Stimulated activated CD8-positive, alpha-beta memory T cell treated with anti-CD3 and anti-CD28 coated beads, Interleukin-15, amount 100 ng/mL, for 24 hours (primary cell): ENCODE results near the gene PALLD.

Experiments used
- DNase-seq: peaks from one replicate; pipeline ENCODE4 v3.0.0-alpha.2; 2020; ENCODE audit warnings: low read depth

The PALLD gene

GRCh38 chr4:168878623-168879022 lies 381.8 kb downstream of the PALLD start:
- no peak for DNase-seq

DNA sequence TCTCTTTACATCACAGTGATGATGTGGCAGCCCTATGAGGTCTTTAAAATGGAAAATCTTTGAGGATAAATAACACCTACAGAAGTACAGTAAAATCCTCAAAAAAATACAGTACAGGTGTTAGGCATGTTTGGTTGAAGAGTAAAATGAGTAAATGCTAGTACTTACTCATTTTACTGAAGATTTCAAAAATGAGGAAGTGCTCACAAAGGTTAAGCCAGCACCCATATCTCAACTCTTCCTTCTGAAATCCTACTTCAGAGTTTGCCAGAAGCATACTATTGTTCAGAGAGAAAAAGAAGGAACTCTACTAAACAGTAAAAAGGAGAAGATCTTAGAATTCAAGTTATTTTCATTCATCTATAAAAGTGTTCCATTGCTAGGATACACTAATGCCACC lies 382.3 kb downstream of the PALLD start:
- DNase-seq, result no peak

DNA sequence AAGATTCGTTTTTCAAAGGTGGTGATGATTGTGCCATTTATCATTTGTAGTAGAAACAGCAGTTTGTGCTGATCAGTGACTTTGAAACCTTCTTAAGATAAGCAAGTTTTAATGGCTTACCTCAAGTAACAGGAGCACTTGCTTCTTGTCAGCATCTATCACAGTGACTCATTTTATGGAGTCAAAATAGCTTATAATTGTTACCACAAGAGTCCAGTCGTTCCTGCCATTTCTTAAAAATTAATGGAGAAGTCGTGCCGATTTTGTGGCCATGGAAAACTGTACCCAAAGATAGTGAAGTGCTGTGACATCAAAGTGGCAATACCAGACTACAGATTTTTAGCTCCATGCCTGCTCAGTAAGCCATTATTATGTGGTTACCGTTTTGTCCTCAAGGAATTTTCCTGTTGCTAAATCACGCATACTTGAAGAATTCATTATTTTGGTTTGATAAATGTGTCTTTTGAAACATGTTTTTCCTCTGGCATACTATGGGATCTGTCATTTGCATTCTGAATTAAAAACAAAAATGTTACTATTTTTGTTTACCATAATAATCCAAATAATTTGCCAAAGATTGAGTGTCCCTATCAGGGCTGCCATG lies 383.3 kb downstream of the PALLD start:
- DNase-seq, result no peak

DNA sequence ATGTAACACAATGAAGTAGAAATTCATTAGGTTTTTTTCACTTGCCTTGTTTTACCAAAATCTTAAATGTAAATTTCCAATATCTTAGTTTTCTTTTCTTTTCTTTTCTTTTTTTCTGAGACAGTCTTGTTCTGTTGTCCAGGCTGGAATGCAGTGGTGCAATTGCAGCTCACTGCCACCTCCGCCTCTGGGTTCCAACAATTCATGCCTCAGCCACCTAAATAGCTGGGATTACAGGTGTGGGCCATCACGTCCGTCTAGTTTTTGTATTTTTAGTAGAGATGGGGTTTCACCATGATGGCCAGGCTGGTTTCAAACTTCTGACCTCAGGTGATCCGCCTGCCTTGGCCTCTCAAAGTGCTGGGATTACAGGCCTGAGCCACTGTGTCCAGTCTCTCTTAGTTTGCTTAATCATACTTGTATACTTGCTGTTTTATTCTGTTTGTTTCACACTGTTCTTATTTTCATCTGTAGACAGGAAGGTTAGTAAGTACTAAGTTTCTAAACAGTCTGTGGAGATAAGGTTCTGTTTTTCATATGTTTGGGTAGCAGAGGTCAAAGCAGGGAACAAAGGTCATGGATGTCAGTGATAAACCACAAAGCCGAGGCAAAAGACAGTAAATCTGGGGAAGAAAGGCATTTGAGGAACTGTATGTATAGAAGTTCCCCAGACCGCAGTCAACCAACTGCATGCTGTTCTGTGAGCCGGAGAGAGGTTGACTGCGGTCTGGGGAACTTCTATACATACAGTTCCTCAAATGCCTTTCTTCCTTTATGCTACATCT lies 384.2 kb downstream of the PALLD start:
- no peak for DNase-seq

- no peak for DNase-seq
Observed at GRCh38 chr4:168881781-168882420, 385.0 kb downstream of the PALLD start.

GRCh38 chr4:168882650-168883233 lies 385.9 kb downstream of the PALLD start:
- DNase-seq, result no peak

GRCh38 chr4:168883513-168883912 lies 386.7 kb downstream of the PALLD start:
- DNase-seq, result no peak

DNA sequence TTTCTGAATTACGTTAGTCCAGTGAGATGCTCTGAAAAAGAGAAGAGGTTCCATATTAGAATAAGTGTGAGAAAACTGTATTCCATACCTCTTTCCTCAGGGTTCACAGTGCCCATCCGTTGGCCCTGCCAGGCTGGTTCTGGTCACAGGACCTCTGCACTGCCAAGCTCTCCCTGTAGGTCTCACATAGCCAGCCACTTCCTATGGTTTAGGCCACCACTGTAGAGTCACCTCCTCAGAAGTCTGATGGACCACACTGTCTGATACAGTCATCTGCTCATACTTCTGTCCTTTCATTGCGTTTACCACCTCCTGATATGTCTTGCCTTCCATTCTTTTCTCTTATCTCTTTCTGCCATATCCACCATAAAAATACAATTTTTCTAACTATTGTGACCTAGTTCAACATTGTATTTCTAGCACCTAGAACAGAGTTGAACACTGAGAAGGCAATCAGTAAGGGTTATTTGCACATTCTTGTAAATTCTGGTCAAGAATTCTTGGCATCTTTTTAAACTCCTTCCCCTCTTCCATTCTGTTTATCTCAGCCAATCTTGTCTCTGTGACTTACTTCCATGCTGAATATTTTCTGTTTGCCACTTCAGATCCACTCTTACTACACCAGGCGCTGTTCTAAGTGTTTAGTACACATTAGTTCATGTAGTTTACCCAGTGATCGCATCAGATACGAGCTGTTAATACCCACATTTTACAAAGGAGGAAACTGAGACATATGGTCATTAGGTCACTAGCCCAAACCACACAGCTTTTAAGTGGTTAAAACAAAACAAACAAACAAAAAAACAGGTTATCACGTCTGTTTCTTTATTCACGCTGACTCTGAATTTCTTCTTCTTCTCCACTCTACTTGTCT lies 387.6 kb downstream of the PALLD start:
- DNase-seq, result no peak

- DNase-seq, result no peak
Observed at GRCh38 chr4:168885400-168885799, 388.5 kb downstream of the PALLD start.

DNA sequence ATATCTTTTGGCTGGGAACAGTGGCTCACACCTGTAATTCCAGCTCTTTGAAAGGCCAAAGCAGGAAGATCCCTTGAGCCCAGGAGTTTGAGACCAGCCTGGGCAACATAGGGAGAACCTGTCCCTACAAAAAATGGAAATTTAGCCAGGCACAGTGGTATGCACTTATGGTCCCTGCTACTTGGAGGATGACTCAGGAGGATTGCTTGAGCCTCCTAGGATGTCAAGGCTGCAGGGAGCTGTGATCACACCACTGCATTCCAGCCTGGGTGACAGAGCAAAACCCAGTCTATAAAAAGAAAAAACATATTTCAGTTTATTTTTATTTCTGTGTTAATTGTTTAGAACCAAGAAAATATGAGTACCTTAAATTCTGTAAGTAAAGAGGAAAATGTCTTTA lies 389.5 kb downstream of the PALLD start:
- no peak for DNase-seq

DNA sequence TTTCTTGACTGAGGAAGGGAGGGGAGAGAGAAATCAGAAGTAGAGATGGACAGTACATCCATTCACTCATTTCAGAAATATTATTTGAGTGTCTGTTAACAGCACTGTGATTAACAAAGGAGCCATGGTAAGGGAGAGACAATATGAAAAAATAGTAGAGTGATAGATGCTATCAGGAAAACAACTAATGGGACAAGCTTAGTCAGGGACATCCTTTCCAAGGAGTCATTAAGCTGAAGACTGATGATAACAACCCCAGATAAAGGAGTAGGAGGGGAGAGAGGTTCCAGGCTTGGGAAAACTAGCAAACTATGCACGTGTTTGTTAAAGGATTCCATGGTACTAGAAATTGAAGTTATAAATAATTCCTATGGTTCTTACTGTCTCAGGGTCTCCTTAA lies 391.0 kb downstream of the PALLD start:
- DNase-seq, result no peak

DNA sequence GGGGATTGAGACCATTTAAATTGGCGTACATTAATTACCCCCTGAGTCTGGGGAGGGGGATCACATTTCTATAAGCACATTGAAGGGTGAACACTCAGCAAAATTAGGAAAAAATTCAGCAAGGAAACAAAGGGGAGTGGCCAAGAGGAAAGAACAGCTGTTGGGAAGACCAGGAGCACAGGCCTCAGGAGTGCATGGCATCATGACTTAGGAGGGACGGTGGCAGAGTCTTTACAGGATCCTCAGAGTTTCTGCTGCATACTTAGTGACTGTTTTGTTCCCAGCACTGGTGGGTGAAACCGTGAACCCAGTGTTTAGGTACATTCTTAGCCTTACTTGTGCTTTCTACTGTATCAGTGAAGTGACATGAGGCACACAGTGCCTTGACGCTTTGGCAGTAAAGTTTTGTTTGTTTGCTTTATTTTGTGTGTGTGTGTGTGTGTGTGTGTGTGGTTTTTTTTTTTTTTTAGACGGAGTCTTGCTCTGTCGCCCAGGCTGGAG lies 391.9 kb downstream of the PALLD start:
- no peak for DNase-seq

GRCh38 chr4:168891086-168891485 lies 394.2 kb downstream of the PALLD start:
- DNase-seq, result no peak

DNA sequence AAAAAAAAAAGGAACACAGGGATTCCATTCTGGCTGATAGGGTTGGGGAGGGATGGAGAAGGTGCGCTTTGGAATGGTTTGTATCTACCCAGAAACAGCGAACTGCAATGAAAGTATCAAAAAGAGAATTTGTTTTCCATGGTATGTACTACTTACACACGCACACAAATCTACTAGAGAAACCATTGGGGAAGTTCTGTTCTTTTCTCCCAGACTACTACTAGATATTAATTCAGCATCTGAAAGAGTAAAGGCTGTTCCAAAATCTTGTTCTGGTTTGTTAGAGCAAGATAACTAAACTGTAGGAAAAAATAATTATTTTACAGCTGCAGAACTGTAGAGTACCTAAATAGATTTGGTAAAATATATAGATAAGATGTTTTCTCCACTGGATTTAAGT lies 394.8 kb downstream of the PALLD start:
- no peak for DNase-seq

DNA sequence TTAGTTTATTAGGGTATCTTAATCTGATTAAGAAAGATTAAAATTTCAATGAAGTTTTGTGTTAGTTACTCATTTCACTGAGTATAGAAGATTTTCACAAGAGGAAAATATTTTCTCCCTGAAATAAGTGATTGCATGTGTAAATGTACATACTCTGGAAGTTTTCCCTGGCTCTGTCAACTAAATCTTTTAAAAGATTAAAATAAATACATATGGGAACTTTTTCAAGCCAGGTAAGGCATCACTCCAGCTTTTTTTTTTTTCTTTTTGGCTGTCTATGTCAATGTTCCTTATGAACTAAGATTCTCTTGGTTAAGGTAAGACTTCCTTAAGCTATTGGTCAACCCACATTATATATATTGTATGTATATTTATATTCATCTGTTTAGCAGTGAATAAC lies 395.6 kb downstream of the PALLD start:
- no peak for DNase-seq

DNA sequence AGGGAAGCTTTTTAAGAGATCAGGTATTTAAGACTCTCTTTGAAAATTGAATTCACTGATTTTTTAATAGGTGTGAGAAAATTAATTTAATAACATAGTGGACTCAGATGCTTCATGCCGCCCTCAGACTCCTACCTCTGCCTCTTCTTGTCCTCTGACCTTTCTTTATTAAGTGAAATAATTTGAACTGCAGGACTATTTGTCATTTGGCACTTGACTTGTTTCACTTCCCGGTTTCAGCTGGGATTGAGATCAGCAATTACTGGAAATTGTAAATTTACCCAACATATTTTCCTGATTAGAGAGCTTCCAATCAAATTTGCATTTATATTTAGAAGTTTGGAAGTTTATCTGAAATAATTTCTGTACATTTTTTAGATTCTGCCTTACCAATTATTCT lies 396.4 kb downstream of the PALLD start:
- DNase-seq, result no peak

GRCh38 chr4:168893807-168894206 lies 397.0 kb downstream of the PALLD start:
- no peak for DNase-seq

DNA sequence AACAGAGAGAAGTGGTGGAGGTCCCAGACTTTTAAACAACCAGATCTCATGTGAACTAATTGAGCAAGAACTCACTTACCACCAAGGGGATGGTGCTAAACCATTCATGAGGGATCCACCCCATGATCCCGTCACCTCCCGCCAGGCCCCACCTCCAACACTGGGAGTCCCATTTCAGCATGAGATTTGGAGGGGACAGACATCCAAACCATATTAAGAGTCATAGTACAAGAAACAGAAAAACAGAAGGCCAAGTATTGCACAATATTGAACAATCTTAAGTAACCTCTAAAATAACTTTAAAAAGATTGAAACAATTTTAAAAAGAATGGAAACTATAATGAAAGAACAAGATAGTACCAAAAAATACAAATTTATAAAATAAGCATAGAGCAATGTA lies 403.2 kb downstream of the PALLD start:
- DNase-seq, result no peak

- DNase-seq, result no peak
Observed at GRCh38 chr4:168907119-168907698, 410.4 kb downstream of the PALLD start.

GRCh38 chr4:168908093-168908492 lies 411.2 kb downstream of the PALLD start:
- no peak for DNase-seq

GRCh38 chr4:168908851-168909273 lies 412.0 kb downstream of the PALLD start:
- DNase-seq, result no peak
